Renal cortical epithelial cell (primary cell): ENCODE measurements around the gene SH3BP2. TPM values are rescaled to one million over a fixed set of nuclear protein-coding genes. Genes with fewer than 3 reads are reported as not detected.

ENCODE experiments used
- DNase-seq: peaks from one replicate; pipeline ENCODE4 v3.0.0-alpha.2; 2011; ENCODE audit warnings: low read depth
- total RNA-seq: library from RNA; depleted of rRNA; stranded (reverse); fragments of >200 nt; gene quantifications from 2 replicates; pipeline ENCODE4 v1.2.3, GENCODE V29; 2014

SH3BP2 gene
- total RNA-seq, 1 donor from 2014 or later, result 62.2 TPM

DNA sequence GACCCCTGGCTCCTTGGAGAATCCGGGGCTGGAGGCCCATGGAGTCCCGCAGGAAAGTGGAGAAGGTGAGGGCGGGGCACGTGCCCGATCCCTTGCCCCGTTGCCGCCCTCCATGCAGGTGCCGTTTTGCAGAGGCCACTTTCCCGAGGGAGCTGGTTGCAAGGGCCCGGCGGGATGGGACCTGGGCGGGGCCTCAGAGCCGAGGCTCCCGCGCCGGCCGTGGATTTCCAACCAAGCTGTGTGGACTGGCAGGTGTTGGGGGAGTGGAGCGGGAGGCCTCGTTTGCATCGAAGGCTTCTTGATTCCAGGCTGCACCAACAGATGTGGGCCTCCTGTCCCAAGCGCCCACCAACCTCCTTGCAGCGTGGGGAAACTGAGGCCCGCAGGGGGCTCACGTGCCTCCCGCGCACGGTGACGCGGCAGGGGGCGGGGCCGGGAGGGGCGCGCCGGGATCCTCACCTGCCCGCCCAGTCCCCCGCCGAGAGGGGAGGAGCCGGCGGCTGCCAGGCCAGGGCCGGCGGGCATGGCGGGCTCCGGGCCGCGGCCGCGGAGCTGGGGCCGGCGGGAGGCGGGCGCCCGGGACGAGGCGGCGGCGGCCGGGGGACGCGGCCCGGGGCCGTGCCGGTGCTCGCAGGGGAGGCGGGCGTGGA, 24.9 kb downstream of the SH3BP2 start:
- no peak for DNase-seq

DNA sequence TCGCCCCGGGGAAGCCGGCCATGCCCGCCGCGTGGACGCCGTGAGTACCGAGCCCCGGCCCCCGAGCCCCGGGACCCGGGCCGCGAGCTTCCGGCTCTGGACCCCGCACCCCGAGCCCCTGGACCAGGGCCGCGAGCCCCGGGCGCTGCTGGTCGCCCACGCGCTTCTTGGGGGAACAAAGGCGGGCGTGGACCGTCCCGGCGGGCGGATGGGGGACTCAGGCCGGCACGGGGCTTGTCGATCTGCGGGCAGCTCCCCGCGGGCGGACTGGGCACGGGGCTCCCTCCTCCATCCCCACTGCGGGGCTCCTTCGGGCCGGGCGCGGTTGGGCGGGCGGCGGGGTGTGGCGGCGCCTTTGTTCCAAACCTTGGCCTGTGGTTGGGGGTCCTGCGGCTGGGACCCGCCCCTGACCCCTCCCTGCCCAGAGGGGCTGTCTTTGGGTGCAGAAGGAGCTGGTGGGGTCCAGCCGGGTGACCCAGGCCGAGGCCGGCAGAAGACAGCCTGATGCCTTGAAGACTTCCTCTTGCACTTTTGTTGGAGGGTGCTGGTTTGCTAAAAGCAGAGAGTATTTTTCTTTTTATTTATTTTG, 25.6 kb downstream of the SH3BP2 start:
- no peak for DNase-seq

DNA sequence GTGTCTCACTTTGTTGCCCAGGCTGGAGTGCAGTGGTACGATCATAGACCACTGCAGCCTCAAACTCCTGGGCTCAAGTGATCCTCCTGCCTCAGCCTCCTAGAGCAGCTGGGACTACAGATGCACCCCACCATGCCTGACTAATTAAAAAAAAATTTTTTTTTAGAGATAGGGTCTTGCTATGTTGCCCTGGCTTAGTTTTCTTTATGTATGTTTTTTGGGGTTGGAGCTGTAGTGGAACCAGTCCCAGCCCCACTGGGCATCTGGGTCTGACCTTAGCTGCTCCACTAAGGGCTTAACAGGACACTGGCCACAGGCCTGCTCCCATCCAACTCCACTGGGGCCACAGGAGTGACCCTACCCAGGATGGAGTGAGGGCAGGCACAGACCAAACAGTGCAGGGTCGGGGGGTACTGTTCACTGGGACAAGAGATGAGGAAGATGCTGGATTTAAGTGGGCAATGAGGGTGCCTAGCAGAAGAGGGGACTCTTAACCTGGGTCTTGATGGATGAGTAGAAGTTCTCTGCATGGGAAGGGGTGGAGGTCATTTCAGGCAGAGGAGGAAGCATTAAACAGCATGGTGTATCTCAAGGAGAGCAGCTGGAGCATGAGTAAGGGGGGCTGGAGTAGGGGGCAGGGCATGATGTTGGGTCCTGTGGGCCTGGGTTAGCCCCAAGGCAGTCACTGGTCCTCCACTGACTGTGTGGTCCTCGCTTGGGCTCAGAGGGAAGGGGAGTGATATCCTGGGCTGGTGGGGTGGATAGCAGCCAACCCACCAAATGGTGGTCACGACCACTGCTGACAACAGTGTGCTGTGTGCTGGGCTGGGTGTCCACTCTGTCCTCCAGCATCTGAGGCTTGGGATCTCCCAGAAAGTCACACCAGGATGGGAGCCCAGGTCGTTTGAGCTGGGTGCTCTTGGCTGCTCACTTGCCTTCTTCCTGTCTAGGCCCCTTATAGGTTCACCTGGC, 26.6 kb downstream of the SH3BP2 start:
- DNase-seq, result no peak

DNA sequence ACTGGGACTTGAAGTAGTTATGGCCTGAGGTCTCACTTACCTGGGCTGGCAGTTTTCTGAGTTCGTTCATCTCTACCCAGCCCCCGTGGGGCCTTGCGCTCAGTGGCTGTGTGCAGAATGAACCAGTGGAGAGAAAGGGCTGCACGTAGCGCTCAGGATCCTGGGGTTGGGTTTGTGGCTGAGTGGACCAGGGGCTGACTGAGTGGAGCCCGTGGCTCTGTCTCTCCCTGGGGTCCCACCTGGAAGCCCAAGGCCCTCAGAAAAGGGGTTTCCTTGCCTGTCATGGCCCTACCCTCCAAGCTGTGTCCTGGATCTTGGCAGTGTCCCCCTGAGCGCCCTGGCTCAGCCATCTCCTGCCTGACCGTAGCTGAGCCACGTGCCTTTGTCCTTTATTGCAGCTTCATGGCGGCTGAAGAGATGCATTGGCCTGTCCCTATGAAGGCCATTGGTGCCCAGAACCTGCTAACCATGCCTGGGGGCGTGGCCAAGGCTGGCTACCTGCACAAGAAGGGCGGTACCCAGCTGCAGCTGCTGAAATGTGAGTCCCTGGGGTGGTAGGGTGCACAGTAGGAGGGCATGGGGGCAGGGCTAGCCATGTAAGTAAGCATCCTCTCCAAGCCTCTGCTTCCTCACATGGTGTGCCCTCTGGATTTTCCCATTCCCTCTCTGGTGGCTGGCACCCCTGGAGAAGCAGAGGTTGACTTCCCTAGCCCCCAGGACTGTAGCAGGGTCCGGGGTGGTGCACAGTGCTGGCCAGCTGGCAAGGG, 27.5 kb downstream of the SH3BP2 start:
- DNase-seq, result no peak

DNA sequence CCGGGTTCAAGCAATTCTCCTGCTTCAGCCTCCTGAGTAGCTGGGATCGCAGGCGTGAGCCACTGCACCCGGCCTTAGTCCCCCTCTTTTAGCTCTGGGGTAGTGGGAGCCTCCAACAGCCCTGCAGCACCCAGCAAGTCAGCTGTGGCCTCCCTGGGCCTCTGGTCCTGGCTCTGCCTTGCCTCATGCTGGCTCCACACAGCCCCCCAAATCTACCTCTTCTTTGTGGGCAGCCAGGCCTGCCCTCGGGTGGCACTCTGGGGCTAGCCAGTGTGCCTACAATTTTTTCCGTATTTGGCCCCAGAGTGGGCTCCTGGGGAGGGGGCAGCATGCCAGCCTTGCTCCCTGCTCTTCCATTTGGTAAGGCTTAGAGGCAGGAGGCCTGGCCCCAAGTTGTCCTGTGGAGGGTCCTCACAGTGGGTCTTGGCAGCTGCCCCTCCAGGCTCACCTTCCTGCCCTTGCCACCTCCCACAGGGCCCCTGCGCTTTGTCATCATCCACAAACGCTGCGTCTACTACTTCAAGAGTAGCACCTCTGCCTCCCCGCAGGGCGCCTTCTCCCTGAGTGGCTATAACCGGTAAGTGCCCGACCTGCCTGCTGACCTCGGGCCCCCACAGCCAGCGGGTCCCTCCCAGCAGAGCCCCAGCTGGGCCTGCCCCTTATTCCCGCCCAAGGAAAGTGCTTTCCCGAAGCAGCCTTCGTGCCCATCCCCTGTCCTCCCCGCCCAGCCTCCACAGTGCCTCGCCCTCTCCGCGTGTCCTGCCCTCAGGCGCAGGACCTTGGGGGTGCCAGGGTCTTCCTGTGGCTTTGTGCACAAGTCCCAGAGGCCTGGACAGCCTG, 29.8 kb downstream of the SH3BP2 start:
- no peak for DNase-seq

DNA sequence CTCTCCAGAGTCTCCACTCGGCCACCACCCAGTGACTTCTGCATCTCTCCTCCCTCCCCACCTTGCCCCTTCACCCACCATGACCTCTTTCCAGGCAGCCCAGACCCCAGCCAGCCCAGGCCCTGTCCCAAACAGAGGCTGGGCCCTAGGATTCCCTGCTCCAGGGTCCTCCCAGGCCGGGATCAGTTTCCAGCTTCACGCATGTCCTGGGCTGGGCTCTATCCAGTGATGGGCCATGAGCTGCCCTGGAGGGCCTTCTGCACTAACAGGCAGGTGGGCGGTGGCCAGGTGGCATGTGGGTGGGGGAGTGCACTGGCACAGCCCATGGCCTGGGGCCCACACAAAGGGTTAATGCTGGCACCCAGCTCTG, 30.4 kb downstream of the SH3BP2 start:
- no peak for DNase-seq

DNA sequence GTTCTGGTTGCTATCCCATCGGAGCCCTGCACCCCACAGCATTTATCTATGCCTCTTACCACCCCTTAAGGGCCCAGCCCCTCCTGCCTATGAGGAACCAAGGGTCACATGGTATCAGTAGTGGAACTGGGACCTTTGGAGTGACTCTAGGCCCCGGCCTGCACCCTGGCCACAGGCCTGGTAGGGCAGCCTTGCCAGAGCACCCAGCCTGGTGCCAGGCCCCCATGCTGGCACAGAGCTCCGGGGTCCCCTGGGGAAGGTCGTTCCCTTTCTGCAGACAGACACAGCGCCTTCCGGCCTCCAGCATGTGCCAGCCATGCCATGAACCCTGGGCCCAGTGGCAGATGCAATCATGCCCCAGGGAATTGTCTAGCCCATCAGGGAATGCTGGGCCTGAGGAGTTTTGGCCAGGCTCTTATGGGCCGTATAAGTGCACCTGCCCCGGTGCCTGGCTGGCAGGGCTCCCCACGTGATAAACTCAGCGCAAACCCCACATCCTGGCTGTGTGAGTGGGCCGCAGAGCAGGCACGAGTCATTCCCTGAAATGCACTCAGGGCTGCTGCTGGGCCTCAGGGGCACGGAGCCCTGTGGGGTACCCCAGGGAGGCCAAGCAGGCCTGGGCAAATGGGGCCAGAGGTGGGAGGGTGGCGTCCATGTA, 30.9 kb downstream of the SH3BP2 start:
- no peak for DNase-seq

DNA sequence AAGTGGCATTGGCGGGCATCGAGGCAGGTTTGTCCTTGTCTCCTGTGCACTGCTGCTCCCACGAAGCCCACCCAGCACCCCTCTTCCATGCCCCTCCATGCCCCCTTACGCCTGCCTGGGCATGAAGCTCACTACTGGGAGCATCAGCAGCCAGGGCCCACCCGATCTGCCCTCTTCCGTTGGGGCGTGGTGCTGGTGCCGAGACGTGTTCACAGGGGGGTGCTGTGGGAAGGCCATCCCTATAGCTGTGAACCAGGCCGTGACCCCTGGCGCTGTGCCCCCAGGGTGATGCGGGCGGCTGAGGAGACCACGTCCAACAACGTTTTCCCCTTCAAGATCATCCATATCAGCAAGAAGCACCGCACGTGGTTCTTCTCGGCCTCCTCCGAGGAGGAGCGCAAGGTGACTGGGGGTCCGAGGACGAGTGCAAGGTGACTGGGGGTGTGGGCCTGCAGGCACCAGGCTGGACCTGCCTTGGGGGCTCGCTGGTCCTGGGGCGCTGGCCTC, 31.5 kb downstream of the SH3BP2 start:
- DNase-seq, result no peak

DNA sequence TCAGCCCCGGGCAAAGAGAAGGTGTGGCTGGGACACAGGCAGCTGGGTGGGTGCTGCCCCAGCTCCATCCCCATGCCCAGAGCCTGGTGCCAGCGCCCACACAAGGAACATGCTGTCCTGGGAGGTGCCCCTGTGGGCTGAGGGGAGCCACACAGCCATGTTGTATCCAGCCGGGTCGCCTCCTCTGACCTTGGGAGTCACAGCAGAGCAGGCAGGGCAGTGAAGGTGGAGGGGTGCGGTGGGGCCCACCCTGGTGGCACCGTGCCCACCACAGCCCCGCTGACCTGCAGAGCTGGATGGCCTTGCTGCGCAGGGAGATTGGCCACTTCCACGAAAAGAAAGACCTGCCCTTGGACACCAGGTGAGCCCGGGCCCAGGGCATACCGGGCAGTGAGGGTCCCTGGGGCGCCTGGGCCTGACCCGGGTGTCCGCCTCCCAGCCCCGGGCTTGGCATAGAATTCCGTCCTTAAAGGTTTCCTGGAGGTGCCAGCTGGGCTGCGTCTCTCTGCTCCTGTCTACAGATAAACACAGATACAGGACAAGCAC, 32.0 kb downstream of the SH3BP2 start:
- no peak for DNase-seq

DNA sequence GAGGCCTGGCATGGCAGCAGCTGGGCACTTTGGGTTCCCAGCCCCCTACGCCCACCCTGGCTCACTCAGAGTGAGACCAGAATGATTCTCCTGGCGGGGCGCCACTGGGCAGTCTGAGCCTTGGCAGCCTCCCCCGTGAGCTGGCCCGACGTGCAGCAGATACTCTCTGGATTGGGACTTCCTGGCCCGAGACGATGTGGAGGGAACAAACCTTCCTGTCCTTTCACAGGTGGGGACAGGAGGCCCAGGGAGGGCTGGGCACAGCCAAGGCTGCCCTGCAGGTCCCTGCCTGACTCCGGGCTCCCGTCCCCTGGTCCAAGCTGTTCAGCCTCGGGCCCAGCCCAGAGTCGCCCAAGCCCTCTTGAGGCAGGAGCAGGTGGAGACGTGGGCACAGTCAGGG, 32.9 kb downstream of the SH3BP2 start:
- DNase-seq, result no peak

DNA sequence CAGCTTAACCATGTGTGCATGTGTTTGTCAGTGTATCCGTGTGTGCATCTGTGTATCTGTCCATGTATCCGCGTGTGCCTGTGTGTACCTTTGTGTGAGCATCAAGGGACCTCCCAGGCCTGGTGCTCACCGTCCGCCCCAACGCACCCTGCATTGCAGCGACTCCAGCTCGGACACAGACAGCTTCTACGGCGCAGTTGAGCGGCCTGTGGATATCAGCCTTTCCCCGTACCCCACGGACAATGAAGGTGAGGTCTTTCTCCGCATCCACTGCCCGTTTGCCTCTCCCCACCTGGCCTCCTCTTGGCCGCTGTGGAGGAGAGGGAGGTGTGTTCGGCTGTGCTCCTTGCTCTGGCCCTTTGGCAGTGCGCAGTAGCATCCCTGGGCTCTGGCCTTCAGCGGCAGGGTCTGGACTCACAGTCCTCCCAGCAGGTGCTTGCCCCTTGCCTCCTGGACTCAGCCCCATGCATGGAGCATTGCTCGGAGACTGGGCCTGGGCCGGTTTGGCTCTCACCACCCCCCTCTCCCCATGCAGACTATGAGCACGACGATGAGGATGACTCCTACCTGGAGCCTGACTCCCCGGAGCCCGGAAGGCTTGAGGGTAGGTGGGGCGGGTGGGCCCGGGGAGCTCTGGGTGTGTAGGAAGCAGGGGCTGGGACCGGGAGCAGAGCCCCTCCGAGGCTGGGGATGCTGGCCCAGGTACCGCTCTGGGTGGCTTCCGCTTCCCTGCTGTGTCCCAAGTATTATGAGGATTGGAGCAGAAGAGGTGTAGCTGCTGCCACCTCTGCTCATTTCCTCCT, 34.4 kb downstream of the SH3BP2 start:
- DNase-seq, result no peak

DNA sequence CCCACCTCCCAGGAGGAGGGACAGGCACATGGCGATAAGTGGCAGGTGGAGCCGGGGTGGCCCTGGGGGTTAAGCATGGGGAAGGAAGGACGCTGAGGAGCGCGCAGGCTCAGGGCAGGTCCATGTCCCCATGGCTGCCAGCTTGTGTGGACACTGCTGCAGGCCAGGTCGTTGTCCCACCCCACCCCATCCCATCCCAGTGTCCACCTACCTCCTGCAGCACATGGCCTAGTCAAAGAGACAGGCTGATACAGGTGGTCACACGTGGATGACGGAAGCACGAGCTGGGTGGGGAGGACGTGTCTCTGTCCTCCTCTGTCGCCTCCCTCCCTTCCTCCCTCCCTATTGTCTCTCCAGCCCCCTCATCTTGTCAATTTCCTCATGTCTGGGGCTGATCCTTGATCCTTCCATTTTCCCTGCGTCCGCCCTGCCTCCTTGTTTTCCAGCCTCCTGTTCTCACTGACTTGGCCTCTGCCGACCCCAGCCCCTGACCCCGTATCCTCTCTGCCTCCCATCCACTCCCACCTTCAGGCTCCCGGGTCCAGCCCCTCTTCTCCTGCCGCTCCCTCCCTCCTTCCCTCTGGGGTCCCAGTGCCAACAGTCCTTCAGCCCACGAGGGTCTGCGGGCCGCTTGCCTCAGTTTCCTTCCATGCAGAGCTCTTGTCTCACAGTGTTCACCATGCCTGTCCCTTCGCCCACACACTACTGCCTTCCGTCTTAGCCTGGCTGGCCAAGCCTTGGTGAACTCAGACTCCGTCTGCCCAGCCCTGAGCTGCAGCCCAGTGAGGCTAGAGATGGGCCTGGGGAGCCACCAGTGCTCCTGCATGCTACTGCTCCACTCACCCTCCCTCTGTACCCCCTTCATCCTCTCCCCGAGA, 35.2 kb downstream of the SH3BP2 start:
- no peak for DNase-seq

DNA sequence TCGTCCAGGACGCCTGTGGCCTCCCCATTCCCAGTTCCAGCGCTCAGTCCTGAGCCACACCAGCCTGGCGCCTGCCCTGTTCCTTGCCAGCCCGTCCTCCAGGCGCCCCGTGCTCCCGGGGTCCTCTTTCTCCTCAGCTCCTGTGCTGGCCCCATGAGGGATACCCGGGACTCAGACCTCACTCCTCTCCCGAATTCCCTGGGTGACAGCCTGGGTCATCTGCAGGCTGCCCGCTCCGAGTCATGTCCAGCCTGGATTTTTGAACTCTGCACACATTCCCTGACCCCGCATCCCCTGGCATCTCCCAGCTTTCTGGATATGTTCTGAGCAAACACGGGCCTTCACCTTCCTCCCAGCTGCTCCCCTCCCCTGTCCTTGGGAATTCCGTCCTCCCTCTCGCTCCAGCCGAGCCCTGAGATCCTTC, 35.9 kb downstream of the SH3BP2 start:
- no peak for DNase-seq

DNA sequence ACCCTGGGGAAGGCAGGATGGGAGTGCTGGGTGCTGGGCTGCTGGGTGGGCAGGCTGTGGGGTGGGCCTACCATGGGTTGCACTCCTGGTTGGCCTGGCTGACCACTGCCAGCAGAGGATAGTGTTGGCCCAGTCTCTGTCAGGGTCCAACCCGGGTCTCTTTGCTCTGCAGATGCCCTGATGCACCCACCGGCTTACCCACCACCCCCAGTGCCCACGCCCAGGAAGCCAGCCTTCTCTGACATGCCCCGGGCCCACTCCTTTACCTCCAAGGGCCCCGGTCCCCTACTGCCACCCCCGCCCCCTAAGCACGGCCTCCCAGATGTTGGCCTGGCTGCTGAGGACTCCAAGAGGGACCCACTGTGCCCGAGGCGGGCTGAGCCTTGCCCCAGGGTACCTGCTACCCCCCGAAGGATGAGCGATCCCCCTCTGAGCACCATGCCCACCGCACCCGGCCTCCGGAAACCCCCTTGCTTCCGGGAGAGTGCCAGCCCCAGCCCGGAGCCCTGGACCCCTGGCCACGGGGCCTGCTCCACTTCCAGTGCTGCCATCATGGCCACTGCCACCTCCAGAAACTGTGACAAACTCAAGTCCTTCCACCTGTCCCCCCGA, 36.5 kb downstream of the SH3BP2 start:
- DNase-seq, result no peak

DNA sequence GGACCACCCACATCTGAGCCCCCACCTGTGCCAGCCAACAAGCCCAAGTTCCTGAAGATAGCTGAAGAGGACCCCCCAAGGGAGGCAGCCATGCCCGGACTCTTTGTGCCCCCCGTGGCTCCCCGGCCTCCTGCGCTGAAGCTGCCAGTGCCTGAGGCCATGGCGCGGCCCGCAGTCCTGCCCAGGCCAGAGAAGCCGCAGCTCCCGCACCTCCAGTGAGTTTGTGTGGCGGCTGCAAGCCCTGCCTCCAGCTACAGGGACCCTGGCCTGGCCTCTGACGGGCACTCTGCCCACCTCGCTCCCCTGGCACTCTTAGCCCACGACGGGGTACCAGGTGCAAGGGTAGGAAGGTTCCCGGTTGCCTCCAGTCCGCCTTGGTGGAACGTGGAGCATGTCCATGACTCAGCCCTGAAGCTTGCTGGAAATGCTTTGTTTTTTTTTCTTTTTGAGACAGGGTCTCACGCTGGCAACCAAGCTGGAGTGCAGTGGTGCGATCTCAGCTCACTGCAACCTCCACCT, 37.1 kb downstream of the SH3BP2 start:
- no peak for DNase-seq

DNA sequence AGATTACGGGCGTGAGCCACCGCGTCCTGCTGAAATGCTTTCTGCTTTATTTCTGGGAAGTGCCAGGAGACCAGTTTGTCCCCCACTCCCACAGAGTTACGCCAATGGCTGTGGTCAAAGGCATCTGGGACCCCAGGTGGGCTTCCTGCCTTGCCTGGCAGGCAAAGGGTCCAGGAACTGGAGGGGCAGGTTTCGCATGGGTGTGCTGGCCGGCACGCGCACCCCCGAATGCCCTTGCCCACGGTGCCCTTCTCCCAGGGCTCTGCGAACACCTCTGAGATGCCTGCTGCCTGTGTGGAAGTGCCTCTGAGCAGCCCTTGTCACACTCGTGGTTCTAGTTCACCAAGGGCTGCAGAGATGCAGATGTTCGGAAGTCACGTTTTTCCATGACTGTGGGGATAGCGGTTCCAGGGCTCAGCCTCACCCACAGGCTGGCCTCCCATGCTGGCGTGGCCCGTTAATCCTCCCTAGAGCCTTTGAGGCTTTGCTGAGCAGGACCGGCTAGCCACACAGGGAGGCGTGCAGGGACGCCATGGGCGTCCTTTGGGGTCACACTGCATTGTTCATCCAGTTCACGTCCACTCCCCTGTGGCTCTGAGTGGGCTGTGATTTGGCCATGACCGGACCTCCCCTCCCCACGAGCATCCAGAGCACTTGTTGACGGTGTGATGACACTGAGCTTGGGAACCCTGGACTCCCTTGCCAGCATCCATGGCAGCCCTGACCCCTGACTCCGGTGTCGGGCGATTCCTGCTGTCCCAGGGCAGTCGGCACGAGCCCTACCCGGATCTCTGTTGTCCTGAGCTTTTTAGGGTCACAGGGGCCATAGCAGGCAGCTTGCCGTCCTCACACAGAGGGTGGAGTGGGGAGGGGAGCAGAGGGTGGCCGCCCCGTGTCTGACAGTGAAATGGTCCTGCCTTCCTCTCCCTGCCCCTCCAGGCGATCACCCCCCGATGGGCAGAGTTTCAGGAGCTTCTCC, 38.0 kb downstream of the SH3BP2 start:
- DNase-seq, result no peak
